C1 segment of cervical spinal cord (tissue), 14 donors: ENCODE measurements around the gene BCAT1.
A peak's percentile ranks its signal among the peaks of the same experiment; 100 is the strongest.
"Not testable (repeated sequence)": the region's sequence is repeated elsewhere in the genome, so short reads cannot be mapped to it uniquely, and the experiment has no call there.

Experiments used
- DNase-seq, 14 donors: peaks; one replicate each; lab custom pipeline; 2025; lab: John Stamatoyannopoulos, UW

BCAT1 gene

DNA sequence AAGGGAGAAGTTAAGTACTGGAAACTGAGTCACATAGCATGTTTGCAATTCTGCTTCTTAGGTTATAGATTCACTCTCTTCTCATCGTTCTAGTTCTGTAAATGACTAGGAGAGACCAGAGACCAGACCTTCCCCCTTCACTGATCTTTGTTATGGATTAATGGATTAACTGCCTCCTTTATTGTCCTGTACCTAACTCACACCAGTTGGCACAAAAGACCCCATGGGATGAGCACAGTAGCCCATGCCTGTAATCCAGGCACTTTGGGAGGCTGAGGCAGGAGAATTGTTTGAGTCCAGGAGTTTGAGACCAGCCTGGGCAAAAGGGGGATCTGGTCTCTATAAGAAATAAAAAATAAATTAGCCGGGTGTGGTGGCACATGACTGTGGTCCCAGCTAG lies 20.8 kb downstream of the BCAT1 start:
- no peak for DNase-seq

- not testable (repeated sequence) for DNase-seq
These were observed 22.8 kb downstream of the BCAT1 start for GRCh38 chr12:24926080-24926479.

GRCh38 chr12:24922090-24922489 lies 26.8 kb downstream of the BCAT1 start:
- no peak for DNase-seq

GRCh38 chr12:24921251-24922038 lies 27.5 kb downstream of the BCAT1 start:
- no peak for DNase-seq

GRCh38 chr12:24920141-24920540 lies 28.8 kb downstream of the BCAT1 start:
- no peak for DNase-seq

DNA sequence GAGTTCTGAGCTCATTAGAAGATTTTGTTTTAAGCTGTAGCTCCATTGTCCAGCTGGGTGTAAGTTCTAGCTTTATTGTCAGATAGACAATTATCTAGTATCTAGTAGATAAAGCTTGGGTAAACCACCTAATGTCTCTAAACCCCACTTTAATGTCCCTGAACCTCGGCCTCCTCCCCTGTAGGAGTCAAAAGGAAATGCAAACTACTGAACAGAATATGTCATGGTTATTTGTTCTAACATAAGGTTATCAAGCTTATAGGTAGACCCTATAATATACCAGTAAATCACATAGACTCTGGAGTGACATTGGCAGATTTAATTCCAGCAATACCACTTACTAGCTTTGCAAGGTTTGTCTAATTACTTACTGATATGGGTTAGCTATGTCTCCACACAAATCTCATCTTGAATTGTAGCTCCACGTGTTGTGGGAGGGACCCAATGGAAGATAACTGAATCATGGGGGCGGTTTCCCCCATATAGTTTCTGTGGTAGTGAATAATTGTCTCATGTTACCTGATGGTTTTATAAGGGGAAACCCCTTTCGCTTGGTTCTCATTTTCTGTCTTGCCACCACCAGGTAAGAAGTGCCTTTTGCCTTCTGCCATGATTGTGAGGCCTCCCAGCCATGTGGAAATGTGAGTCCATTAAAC lies 29.4 kb downstream of the BCAT1 start:
- no peak for DNase-seq

- no peak for DNase-seq
These were observed 30.3 kb downstream of the BCAT1 start for GRCh38 chr12:24918596-24918995.

- no peak for DNase-seq
These were observed 33.4 kb downstream of the BCAT1 start for GRCh38 chr12:24915501-24915900.

DNA sequence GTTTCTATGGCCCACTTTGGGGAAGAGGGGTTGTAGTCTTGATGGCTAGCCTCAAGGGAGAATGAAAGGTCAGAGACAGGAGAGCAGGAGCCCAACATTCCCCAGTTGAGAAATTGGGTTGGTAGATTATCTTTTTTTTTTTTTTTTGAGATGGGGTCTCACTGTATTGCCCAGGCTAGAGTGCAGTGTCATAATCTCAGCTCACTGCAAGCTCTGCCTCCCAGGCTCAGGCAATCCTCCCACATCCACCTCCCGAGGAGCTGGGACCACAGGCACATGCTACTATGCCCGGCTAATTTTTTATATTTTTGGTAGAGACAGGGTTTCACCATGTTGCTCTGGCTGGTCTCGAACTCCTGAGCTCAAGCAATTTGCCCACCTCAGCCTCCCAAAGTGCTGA lies 34.9 kb downstream of the BCAT1 start:
- no peak for DNase-seq

GRCh38 chr12:24913130-24913529 lies 35.8 kb downstream of the BCAT1 start:
- no peak for DNase-seq

DNA sequence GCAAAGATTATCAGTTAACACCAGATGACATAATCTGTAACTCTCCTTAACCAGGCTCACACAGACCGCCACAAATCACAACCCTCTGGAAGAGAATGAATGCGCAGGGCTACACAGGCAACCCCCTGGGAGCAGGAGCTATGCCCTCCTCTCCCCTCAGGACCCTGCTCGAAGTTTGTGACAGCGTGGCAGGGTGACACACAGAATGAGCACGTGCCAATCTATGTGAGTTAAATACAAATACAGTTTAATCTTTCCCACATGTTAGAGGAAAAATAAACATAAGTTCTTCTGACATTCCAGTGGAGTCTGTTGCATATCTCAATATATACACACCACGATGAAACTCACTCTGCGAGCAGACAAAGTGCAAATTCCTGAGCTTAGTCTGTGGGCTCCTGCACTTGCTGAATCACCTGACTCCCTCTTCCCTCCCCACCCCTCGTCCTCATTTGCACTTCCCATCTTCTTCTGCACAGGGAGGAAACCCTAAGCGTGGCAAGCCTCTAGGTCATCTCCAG lies 37.6 kb downstream of the BCAT1 start:
- no peak for DNase-seq

DNA sequence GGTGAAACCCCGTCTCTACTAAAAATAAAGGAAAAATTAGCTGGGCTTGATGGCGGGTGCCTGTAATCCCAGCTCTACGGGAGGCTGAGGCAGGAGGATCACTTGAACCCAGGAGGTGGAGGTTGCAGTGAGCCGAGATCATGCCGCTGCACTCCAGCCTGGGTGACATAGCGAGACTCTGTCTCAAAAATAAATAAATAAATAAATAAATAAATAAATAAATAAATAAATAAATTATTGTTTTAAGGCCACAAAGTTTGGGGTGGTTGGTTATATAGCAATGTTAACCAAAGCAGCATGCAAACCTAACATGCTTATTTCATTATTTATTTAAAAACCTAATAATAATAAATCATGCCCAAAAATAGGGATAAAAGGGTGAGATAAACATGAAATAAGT lies 38.7 kb downstream of the BCAT1 start:
- not testable (repeated sequence) for DNase-seq

DNA sequence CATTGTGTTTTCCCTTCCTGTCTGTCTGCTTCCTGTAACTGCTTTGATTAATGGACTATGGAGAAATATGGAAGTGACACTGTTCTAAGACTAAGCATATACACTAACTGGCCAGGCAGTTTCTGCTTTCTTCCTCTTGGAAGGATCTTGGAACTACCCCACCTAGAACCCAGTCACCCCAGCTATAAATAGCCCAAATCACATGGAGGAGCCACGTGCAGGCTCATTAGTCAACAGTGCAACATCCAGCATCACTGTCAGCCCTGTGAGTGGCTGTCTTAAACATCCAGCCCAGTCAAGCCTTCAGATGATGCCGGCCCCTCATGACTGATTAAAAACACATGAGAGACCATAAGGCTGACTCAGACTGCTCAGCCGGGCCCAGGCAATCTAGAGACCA lies 39.2 kb downstream of the BCAT1 start:
- DNase-seq, result no peak

DNA sequence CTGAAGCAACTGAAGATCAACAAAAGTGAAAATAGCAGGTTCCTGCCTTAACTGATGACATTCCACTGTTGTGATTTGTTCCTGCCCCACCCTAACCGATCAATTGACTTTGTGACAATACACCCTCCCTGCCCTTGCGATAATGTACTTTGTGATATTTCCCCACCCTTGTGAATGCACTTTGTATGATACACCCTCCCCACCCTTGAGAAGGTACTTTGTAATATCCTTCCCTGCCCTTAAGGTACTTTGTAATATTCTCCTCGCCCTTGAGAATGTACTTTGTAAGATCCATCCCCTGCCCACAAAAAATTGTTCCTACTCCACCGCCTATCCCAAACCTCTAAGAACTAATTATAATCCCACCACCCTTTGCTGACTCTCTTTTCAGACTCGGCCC lies 41.4 kb downstream of the BCAT1 start:
- DNase-seq, result no peak

GRCh38 chr12:24906141-24906540 lies 42.8 kb downstream of the BCAT1 start:
- no peak for DNase-seq

DNA sequence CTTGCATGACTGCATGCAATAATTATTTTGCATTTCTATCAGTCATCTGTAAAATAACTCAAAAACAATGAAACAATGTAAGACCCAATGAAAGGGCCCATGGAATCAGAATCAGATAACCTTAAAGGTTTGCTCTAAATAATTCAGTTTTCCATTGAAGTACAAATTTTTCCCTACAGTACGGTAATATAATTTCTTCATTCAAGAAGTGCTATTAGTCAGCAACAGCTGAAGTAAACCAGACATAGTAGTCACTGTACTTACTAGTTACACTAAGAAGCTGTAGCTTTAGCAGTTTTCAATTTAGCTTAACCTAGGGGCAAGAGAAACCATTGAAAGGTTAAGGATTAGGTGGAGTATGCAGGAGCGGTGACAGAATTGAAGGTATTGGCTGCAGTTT lies 43.5 kb downstream of the BCAT1 start:
- no peak for DNase-seq

DNA sequence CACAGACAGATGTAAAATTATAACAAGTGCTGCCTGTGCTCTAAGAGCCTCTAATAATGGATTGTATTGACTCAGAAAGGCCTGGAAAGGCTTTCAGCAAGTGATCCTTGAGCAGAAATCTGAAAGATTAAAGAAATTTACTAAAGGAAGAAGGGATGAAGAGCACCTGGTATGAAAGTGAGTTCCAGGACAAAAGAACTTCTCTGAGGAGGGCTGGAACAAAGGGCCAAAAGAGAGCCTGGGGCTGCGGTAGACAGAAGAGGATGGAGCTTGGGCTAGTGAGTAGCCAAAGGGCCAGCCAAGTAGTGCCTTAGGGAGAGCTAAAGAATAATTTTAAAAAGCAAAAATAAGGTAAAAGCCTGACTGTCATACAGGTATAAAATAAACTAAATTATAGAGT lies 44.0 kb downstream of the BCAT1 start:
- DNase-seq, result no peak

GRCh38 chr12:24903329-24904088 lies 45.4 kb downstream of the BCAT1 start:
- peak in 4 of 14 donors; percentile 25 to 62 (median 30) for DNase-seq

DNA sequence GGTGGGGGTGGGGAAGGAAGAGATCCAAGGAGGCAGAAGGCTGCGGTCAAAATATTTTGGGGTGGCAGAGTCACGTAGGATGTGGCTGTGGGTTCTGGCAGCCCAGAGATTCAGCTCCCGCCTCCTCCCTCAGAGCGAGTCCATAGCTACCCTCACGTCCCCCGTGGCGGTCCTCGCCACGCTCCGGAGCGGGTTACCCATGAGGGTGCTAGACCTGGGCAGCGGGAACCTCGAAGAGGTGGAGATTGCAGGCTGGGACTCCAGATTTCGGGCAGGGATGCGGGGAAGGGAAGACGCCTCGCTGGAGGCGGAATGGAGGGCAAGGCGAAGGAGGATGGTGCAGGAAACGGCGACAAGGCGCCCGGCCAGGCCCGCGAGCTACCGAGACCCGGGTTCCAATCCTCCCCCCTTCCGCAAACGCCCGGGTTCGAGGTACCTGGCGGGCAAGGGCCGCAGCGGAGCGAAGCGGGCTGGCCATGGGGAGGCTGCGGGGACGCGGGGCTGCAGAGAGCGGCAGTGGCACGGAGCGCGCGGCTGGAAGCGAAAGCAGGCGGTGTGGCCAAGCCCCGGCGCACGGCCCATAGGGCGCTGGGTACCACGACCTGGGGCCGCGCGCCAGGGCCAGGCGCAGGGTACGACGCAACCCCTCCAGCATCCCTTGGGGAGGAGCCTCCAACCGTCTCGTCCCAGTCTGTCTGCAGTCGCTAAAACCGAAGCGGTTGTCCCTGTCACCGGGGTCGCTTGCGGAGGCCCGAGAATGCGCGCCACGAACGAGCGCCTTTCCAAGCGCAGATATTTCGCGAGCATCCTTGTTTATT lies 46.2 kb downstream of the BCAT1 start:
- peak in 8 of 14 donors; percentile 45 to 71 (median 60) for DNase-seq

- peak in 10 of 14 donors; percentile 30 to 75 (median 56) for DNase-seq
These were observed 47.1 kb downstream of the BCAT1 start for GRCh38 chr12:24901576-24902461.
